HG03457 (cell line): ENCODE measurements around the gene MECP2.

Experiments used
- ATAC-seq: cut with Tn5 transposase; IDR thresholded peaks from one replicate; pipeline ENCODE4 v1.9.1; 2021; ENCODE audit warnings: moderate number of reproducible peaks; ENCODE audit not compliant: unreplicated experiment

The MECP2 gene

GRCh38 chrX:154064637-154065435, 32.7 kb downstream of the MECP2 start:
- no peak for ATAC-seq

DNA sequence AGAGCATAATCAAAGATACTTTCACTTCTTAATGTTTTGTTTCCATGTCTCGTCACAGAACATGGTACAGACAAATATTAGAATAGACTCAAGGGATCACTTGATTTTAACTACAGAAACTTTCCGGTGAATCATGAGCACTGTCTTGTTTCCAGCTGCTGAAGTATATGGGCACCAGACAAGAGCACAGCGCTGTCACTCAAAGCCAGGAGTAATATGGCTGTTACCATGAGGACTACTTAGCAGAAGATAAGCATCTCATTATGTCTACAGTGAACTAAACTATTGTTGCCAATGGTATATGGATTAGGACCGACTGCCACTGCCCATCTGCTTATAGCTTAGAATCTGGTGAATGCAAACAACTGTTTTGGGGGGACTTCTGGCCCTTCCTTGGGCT, 34.3 kb downstream of the MECP2 start:
- no peak for ATAC-seq

- ATAC-seq: no peak
Observed at GRCh38 chrX:154061801-154062200, 35.7 kb downstream of the MECP2 start.

DNA sequence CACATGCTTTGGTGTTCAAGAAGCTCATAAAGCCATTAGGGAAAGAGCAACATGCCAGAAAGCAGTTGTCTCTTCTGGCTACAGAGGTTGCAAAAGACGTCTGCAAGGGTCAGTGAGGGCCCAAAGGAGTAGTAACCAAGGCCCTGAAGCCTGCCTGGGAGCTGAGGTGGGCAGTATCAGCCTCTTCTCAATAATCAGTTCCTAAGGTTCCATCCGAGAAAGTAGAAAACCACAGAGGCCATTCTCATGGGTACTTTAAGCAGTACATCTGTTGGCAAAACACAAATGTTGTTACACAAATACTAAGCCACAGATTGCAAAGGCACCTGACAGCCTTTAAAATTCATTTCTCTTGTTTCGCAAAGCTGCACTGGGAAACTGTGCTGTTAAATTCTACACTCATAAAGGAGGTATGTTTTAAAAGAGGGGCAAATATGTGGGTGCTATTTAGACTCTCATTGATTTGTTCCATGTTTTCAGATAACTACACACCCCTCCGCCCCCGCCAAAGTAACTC, 37.7 kb downstream of the MECP2 start:
- no peak for ATAC-seq

GRCh38 chrX:154059231-154059630, 38.3 kb downstream of the MECP2 start:
- no peak for ATAC-seq

DNA sequence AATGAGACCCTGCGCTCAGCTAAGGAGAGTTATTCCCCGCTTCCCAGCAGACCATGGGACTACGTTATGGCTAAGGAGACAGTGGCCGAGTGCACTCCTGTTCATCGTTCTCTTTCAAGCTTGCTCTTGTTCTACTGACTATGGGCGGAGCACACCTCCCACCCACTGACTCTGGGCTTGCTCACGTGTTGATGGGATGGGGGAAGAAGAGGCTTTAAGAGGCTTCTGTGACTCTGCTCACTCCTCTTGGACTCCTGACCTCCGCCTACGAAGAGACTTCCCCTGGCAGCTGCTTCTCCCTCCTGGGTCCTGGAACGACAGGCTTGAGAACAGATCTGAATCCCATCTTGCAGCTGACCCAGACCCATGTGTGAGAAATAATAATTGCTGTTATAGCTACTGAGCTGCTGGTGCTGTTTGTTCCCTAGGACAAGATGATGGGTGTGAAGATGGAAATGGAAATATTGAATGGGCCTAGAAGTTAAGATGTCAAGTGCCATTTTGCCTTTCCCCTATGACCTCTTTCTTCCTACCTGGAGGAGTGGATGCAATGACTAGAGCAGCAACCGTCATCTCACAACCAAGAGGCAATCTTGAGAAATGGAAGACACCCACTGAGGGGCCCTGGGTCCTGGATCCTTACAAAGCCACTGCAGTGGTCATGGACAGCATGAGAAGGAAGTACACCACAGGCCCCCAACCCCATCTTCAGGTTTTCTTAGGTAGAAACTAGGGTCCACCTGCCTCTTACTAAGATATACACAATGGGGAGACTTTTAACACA, 39.1 kb downstream of the MECP2 start:
- ATAC-seq: no peak

DNA sequence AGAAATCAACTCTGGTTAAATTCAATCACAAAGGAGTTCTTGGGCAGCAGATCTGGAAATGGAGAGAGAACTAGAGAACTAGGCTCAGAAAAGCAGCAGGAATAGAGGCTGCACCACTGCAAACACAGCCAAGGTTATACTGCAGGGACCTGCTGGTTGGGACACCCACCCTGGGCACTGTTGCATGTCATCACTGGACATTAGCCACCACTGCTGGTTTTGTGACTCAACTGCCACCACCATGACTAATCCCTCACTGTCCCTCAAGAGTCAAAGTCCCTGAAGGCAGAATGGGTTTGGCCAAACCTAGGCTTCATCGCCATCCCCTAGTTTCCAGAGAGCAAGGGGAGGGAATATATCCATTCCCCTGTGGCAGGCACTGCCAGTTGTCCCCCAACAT, 39.7 kb downstream of the MECP2 start:
- ATAC-seq: no peak

- ATAC-seq: no peak
Observed at GRCh38 chrX:154056770-154057241, 40.7 kb downstream of the MECP2 start.

DNA sequence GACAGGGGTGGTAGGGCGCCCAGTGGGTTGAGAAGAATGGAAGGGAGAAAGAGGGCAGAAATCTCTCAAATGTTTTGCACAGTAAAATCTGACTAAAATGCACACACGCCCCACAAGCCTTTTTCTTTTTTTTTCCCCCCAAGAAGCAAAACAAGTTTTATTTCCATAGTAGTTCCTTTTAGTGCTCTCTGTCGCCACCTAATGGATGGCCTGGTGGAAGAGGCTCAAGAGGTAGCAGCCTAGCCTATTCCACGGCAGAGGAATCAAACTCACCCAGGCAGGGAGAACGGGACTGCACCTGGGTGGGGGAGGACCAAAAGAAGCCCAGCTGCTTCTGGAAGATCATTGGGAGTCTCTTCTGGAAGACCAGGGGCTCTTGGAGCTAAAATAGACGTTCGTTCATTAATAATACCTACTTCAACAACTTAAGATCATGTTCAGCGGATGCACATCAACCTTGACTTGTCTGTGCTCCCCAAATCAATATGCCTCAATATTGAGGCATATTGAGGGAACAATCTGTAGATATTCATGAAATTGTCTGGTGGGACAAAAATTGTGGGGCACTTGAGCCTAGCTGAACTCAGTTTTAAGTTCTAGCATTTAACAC, 46.2 kb downstream of the MECP2 start:
- ATAC-seq: no peak

DNA sequence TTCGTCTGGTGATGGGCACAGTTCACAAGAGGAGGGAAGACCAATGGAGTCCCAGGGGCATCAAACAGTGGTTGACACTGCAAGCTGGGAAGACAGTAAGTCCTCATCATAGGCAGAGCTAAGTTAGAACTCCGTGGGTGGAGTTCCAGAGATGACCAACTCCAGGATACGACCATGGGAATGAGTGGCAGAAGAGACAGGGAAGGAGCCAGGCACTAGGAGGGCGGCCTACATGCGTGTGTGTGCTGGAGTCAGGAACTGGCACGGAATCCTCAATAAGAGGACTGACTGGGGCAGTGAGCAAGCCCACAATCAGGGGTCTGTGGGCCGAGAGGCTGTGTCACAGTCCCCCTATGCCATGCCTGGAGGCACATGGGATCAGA, 47.4 kb downstream of the MECP2 start:
- no peak for ATAC-seq

- ATAC-seq: no peak
Observed at GRCh38 chrX:154049209-154050112, 48.1 kb downstream of the MECP2 start.

- no peak for ATAC-seq
Observed at GRCh38 chrX:154048398-154048797, 49.1 kb downstream of the MECP2 start.

DNA sequence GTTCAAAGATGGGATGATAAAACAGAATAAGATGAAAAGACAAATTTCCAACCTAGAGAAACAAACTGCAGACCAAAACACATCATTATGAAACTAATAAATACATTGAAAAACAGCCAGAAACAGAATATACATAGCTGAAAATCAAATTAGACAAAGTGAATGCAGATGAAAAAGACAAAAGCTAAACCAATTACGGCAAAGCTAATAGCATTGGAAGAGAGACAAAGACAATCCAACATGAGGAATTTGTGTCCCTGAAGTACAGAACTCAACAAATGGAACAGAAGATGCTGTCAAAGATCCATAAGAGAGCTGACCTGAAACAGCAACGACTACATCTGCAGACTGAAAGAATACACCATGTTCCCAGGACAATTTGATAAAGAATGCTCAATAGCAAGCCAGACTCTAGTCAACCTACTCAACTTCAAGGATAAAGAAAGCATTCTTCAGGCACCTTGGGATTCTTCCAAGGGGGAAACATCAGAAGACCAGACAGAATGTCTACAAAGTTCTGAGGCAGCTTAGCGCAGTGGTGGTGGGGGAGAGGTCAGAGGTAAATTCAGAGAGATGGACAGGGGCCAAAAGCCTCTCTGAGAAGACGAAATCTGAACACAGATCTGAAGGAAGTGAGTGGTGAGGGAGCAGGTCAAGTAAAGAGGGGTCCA, 50.4 kb downstream of the MECP2 start:
- no peak for ATAC-seq

DNA sequence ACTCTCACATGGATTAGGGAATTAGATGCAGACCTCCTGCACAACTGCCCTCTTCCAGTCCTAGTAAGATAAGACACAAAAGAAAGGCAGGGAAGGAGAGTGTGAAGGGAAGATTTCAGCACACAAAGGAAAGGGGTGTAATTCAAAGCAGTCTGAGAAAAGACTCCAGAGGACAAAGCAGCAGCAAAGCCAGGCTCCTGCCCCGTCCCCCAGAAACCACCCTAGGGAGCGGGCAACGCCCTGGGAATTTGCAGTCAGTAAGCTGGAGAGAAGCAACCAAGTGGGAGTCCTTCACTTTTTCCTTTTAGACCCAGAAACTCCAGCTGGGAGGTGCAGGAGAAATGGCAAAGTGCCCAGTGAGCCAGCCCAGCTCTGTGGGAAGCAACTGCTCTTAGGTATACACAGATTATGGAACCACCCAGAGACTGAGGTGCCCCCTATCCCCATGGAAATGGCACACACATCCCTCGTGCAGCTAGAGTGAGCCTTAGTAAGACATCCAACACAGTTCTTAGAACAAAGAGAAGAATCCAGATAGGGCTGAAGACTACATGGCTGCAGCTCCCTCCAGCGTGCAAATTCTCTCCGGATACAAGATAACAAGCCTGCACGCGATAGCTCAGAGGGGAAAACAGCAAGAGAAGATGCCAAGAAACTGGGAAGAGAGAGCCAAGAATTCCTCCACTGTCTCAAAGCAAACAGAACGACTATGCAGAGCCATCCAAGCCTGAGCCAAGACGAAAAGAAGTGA, 51.3 kb downstream of the MECP2 start:
- ATAC-seq: no peak

GRCh38 chrX:154044091-154044490, 53.4 kb downstream of the MECP2 start:
- no peak for ATAC-seq

DNA sequence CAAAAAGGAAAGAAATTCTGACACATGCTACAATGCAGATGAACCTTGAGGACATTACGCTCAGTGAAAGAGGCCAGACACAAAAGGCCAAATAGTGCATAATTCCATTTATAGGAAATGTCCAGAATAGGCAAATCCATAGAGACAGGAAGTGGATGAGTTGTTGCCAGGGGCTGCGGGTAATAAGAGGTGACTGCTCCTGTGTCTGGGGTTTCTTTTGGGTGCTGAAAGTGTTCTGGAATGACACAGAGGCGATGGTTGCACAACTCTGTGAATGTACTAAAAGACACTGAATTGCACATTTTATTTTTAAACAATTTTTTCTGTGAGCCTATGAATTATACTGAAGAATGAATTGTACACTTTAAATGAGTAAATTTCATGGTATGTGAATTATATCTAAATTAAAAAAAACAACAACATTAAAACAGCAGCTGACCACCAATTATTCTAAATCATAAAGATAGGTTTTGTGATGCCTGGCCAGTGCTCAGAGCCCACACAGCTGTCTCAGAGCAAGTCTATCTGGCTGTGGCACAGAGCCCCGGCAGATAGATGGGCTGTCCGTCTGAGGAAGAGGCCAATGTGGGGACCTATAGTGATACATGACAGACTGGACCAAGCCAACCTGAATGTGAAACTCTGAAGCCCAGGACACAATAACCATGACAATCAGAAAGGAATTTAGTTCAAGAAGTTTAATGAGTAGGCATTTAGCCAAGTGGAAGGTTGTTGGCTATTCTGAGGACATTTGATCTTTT, 54.3 kb downstream of the MECP2 start:
- no peak for ATAC-seq

- no peak for ATAC-seq
Observed at GRCh38 chrX:154040863-154041262, 56.7 kb downstream of the MECP2 start.

DNA sequence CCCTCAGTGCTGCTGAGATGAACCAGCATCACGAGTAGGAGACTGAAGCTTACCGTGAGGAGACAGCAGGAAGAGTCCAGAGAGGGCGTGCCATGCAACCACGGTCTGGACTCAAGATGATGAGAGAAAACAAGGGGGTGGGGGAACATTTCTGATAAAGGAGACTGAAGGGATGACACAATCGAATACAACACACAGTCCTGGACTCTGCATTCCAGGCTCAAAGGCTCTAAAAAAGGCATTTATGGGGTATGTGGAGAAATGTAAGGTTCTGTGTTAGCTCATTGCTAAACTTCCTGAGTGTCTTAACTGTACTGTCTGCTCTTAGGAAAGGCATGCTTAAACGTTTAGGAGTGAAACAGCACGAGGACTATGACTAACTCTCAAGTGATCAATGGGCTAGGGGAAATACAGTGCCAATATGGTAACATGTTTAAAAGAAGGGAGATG, 57.2 kb downstream of the MECP2 start:
- ATAC-seq: no peak
